IPS-NIHi11 (cell line): Measurements from ENCODE around the gene CSN3.
"Not testable (repeated sequence)": the region's sequence is repeated elsewhere in the genome, so short reads cannot be mapped to it uniquely, and the experiment has no call there.

Source experiments
- DNase-seq: peaks from one replicate; pipeline ENCODE4 v3.0.0; 2012; ENCODE audit warnings: mixed read lengths, low spot score

CSN3 gene, protein sequence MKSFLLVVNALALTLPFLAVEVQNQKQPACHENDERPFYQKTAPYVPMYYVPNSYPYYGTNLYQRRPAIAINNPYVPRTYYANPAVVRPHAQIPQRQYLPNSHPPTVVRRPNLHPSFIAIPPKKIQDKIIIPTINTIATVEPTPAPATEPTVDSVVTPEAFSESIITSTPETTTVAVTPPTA

DNA sequence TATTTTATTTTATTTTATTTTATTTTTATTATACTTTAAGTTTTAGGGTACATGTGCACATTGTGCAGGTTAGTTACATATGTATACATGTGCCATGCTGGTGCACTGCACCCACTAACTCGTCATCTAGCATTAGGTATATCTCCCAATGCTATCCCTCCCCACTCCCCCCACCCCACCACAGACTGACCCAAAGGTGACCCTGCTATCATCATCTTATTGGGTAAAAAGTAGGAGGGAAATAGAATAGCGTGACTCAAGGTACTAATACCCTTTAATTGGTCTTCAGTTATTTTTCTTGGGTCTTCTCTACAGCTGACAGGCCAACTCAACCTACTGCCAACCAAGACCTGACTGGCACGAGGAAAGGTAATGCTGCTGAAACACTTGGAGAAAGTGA lies at the start of gene CSN3:
TSS of gene CSN3 (plus strand) at position 301 of the 400 bp plus-strand sequence. CDS start 2,223 bp downstream, outside the sequence.
- DNase-seq, result not testable (repeated sequence)

DNA sequence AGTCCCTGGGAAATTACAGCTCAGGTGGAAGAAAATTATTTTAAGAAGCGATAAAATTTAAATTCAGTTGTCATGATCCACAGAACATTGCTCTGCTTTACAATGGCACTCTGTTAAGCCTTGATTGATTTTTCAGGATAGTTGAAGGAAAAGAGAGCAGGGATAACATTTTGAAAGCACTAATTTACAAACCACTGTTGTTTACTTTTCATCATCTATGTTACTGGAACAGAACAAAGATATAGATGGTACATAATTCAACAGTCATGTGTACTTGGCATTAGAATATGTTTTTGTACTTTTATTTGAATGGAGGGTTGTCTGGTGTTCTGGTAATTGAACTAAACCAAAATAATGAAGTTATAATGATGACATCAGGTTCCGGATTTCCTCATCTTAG lies 49.5 kb upstream of the CSN3 start:
- DNase-seq, result no peak

GRCh38 chr4:70195425-70195824 lies 47.0 kb upstream of the CSN3 start, which contains the start of gene ODAM:
ODAM (plus strand) TSS chr4:70195725; CDS start chr4:70196544, 819 bp downstream.
- DNase-seq, result no peak

GRCh38 chr4:70196857-70197256 lies 45.5 kb upstream of the CSN3 start:
- DNase-seq, result no peak

DNA sequence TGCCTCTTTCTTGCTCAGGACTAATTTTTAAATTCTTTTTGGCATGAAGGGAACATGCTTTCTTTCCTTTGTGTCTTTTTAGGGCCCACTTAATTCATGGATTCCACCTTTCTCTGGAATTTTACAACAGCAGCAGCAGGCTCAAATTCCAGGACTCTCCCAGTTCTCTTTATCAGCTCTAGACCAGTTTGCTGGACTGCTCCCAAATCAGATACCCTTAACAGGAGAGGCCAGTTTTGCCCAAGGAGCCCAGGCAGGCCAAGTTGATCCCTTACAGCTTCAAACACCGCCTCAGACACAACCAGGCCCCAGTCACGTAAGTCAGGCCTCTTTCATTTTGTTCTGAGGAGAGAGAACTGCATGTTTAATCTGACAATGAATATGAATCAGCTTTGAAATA lies 44.6 kb upstream of the CSN3 start:
- peak; percentile 12 for DNase-seq

DNA sequence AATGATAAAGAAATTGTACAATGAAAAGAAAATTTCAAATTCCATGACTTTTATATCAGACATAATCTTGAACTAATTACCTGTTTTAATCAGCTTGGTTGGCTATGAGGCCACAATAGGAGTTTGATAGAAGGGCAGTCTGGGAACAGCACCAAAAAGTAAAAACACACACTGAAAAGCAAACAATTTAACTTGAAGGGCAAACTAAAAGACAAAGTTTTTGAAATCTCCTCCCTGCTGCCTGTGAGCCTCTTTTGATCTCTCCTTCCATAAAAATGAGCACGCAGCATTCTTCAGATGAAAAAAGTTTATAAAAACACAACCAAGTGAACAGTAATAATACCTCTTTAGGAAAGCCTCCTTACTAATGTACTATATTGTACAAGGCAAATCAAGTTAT lies 38.8 kb upstream of the CSN3 start:
- no peak for DNase-seq

DNA sequence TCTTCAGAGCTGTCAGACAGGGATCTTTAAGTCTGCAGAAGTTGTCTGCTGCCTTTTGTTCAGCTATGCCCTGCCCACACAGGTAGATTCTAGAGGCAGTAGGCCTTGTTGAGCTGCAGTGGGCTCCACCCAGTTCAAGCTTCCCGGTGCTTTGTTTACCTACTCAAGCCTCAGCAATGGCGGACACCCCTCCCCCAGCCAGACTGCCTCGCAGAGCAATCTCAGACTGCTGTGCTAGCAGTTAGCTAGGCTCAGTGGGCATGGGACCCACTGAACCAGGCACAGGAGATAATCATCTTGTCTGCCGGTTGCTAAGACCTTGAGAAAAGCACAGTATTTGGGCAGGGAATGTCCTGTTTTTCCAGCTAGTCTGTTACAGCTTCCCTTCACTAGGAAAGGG lies 29.6 kb upstream of the CSN3 start:
- DNase-seq, result not testable (repeated sequence)

- DNase-seq, result not testable (repeated sequence)
These were observed 26.3 kb upstream of the CSN3 start for GRCh38 chr4:70216109-70216508.

DNA sequence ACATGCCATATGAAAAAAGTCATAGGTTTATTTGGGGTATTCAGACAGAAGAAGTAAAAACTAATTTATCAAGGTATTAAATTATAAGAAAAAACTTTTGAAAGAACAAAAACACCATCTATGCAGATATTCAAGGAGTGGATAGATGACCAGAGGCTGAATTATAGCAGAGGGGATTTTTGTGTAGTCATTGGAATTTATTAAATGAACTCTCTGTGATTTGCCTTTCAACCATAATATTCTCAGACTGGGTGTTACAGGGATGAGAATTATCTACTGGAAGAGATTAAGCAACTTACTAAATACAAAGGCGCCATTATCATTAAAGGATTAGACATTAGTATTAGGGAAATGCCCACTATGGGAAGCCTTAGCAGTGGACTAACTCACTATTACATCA lies 25.8 kb upstream of the CSN3 start:
- DNase-seq, result not testable (repeated sequence)

DNA sequence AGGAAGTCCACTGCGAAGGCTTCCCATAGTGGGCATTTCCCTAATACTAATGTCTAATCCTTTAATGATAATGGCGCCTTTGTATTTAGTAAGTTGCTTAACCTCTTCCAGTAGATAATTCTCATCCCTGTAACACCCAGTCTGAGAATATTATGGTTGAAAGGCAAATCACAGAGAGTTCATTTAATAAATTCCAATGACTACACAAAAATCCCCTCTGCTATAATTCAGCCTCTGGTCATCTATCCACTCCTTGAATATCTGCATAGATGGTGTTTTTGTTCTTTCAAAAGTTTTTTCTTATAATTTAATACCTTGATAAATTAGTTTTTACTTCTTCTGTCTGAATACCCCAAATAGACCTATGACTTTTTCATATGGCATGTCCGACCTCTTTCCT lies 21.0 kb upstream of the CSN3 start:
- not testable (repeated sequence) for DNase-seq

- not testable (repeated sequence) for DNase-seq
These were observed 20.6 kb upstream of the CSN3 start for GRCh38 chr4:70221818-70222217.

GRCh38 chr4:70225824-70226223 lies 16.6 kb upstream of the CSN3 start, which contains the start of gene FDCSP:
FDCSP (plus strand) TSS chr4:70226124; CDS start chr4:70231195, 5,071 bp downstream.
- DNase-seq, result no peak

- DNase-seq, result no peak
These were observed 6.3 kb upstream of the CSN3 start for GRCh38 chr4:70236125-70236524.

DNA sequence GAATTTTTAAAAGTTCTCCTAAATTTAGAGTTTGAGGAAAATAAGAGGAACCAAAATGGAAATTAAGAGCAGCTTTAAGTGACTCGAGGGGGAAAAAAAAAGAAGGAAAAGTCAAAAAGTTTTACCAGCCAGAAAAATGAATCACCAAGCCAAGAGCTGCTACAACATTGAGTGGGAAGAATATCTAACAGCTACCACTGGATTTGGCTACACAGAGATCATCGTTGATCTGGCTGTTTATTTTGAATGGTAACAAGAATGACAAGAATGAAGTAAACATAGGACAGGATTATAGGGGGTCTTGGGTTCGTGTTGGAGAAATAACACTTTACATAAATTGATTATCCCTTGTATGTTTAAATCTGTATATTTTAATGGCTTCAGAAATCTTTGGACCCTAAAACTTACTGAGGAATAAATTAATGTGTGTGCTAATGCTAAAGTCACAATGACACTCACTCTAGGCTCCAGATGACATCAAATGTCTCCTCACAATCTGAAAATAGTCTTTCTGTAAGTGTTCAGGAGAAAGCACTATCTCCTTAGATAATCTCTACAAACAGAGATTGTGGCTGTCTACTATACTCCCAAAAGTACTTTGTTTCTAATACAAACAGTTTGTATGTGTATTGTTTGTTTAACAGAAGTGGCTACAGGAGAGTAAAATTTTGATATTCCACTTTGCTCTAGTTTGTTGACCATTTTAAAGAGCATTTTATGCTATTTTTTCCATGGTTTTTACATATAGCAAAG lies 3.1 kb upstream of the CSN3 start:
- no peak for DNase-seq

DNA sequence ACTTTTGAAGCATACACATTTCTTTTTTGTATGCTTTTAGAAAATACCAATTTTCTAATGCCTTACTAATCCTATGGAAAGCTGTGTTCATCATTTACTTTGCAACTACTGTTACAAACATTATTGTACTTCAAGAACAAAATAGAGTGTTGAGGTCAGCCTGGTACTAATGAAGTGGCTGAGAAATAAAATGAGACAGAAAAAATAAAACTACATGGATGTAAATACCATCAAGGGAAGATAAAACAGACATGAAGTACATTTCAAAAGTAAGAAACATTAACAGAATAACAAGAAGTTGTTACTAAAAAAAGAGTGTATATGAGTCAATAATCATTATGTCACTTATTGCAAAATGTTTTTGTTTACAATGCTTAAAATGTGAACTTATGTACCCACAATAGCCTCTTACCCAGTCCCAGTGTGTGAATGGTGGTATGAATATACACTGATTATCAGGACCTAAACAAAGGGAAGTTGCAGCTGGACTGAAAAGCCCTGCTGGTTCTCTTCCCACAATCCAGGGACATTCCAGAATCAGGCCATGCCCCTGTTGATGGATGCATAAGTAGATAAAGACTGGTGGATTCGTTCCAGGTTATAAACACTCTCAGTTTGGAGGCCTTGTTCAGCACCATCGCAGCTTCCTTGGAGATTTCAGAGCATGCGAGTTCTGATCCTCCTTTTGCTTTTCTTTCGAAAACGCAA lies 2.4 kb upstream of the CSN3 start:
- DNase-seq, result no peak

GRCh38 chr4:70243091-70243490 lies 694 bp downstream of the CSN3 start:
- no peak for DNase-seq

- no peak for DNase-seq
These were observed 9.0 kb downstream of the CSN3 start for GRCh38 chr4:70251250-70251944.

DNA sequence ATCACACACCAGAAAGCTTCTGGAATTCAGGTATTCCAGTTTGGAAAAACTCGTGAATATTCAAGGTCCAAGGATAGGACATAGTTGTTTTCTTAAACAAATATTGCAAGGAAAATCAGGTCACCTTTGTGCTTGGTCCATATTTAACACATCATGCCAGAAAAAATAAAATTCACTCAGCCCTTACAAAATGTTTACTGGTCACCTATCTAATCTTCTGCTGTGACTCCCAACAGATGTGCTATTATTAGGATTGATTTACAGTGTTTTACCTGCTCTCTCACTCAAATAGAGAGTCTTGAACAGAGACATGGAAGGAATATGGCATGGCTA lies 9.5 kb downstream of the CSN3 start:
- no peak for DNase-seq

GRCh38 chr4:70269674-70270073 lies 27.3 kb downstream of the CSN3 start:
- DNase-seq, result no peak

DNA sequence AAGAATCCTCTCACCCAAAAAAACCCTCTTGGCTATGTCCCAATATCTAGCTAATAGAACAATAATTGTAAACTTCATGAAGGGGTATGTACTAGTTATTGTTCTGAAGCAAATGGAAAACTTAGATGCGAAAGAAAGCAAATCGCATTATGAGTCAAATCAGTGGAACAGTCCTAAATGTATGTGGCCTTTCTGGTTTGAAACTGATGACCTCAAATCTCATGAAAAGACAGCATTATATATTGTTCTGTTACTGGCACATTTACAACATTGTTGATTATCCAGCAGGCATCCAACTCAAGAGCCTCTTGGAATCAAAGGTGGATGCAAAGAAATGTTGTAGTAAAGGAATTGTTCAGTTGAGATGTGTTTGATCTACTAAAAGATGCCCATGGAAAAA lies 34.7 kb downstream of the CSN3 start:
- no peak for DNase-seq

- DNase-seq, result no peak
These were observed 38.2 kb downstream of the CSN3 start for GRCh38 chr4:70280567-70280966.

- no peak for DNase-seq
These were observed 46.3 kb downstream of the CSN3 start for GRCh38 chr4:70288651-70289050.
